SKM-1 treated with dmso at 0.1 percent for 144 hours (cell line): ENCODE measurements around the gene HCN2.

Experiments
- DNase-seq: peaks from one replicate; lab custom pipeline; 2025; ENCODE audit not compliant: unreplicated experiment; lab: John Stamatoyannopoulos, UW

HCN2 gene

GRCh38 chr19:570937-571565 is 18.6 kb upstream of the HCN2 start:
- DNase-seq, result peak; percentile 80

- DNase-seq, result peak; percentile 28
These were observed 18.1 kb upstream of the HCN2 start for GRCh38 chr19:571566-571974.

GRCh38 chr19:572140-572742 is 17.4 kb upstream of the HCN2 start, which contains the start of gene BSG:
Gene BSG, plus strand, starts transcription at chr19:572596. Its CDS starts 39 bp downstream, at chr19:572635.
- peak; percentile 95 for DNase-seq

GRCh38 chr19:572743-573518 is 16.8 kb upstream of the HCN2 start:
- no peak for DNase-seq

- no peak for DNase-seq
These were observed 16.2 kb upstream of the HCN2 start for GRCh38 chr19:573519-573825.

GRCh38 chr19:574658-575526 is 14.8 kb upstream of the HCN2 start:
- DNase-seq, result no peak

GRCh38 chr19:575527-576506 is 13.9 kb upstream of the HCN2 start:
- DNase-seq, result no peak

- DNase-seq, result no peak
These were observed 12.8 kb upstream of the HCN2 start for GRCh38 chr19:576768-577438.

- no peak for DNase-seq
These were observed 12.0 kb upstream of the HCN2 start for GRCh38 chr19:577439-578392.

GRCh38 chr19:579111-579841 is 10.4 kb upstream of the HCN2 start:
- DNase-seq, result no peak

GRCh38 chr19:579842-580155 is 9.9 kb upstream of the HCN2 start:
- no peak for DNase-seq

GRCh38 chr19:580274-580835 is 9.3 kb upstream of the HCN2 start:
- no peak for DNase-seq

- no peak for DNase-seq
These were observed 8.1 kb upstream of the HCN2 start for GRCh38 chr19:581399-582111.

GRCh38 chr19:582497-583197 is 7.0 kb upstream of the HCN2 start:
- no peak for DNase-seq

GRCh38 chr19:583198-583967 is 6.3 kb upstream of the HCN2 start:
- no peak for DNase-seq

GRCh38 chr19:583968-584239 is 5.8 kb upstream of the HCN2 start:
- DNase-seq, result no peak
